Rectal smooth muscle tissue (tissue), 1 donor: Measurements from ENCODE around the gene SETD5.
"Not testable (repeated sequence)": the region's sequence is repeated elsewhere in the genome, so short reads cannot be mapped to it uniquely, and the experiment has no call there.

Experiments used
- H3K27ac ChIP-seq: one replicate; pipeline ENCODE4 v1.7.0; 2013; ENCODE audit warnings: low read depth, low read length, inconsistent platforms
- H3K27me3 ChIP-seq: one replicate; pipeline ENCODE4 v1.7.0; 2013; ENCODE audit warnings: low read length; ENCODE audit not compliant: control insufficient read depth, insufficient read depth
- H3K36me3 ChIP-seq: one replicate; pipeline ENCODE4 v1.7.0; 2013; ENCODE audit warnings: low read length; ENCODE audit not compliant: control insufficient read depth, insufficient read depth
- H3K4me1 ChIP-seq: one replicate; pipeline ENCODE4 v1.7.0; 2013; ENCODE audit warnings: low read length; ENCODE audit not compliant: control insufficient read depth, insufficient read depth
- H3K4me3 ChIP-seq: one replicate; pipeline ENCODE4 v1.7.0; 2013; ENCODE audit warnings: low read length
- H3K9ac ChIP-seq: one replicate; pipeline ENCODE4 v1.7.0; 2013; ENCODE audit warnings: low read length

The SETD5 gene

GRCh38 chr3:9467451-9467850 is 70.0 kb downstream of the SETD5 start:
- H3K27me3 ChIP-seq = no peaks in the 10 kb centered on the region
- no peak overlapping the region for H3K4me3 ChIP-seq
- peaks cover 56% of the 10 kb centered on the region for H3K36me3 ChIP-seq
- H3K9ac ChIP-seq = no peak overlapping the region
- H3K27ac ChIP-seq = no peak overlapping the region
- H3K4me1 ChIP-seq = no peaks in the 10 kb centered on the region

DNA sequence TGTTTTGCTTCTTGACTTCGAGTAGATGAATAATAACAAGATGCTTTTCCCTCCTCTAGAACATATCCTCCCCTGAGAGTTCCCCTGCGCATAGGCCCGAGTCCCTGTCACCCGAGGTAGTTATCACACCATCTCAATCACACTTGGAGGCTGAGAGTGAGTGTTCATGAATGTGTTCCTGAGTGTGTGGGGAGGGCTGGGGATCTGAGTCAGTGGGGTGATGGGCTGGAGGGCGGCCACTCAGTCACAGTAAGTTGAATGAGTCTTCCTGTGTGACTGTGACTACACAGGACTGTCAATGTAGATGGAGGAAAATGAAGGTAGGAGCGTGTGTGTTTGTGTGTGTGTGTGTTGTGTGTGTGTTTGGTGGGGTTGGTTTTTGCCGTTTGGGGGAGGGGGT is 71.0 kb downstream of the SETD5 start:
- Histone ChIP-seq H3K4me1 (no peaks in the 10 kb centered on the region), H3K9ac (no peak overlapping the region), H3K27ac (no peak overlapping the region), H3K36me3 (peaks cover 60% of the 10 kb centered on the region), H3K4me3 (no peak overlapping the region), H3K27me3 (no peaks in the 10 kb centered on the region)

DNA sequence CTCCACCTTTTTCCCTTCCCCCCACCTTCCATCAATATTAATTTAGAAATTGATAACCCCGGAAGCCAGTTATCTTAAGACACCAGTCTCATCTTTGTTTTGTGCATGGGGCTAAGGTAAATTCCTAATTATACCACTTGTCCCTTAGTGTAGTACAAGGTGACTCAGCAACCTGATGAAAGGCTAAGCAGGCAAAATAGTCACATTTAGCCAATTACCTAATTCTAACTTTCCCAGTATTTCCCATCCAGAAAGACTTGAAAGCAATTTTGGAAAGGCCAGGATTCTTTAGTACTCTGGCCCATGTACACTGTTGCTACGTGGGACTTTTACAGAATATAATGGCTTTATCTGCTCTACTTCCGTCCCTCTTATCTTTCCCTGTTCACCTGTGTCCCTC is 72.6 kb downstream of the SETD5 start:
- H3K4me3 ChIP-seq = no peak overlapping the region
- H3K36me3 ChIP-seq = peaks cover 64% of the 10 kb centered on the region
- no peak overlapping the region for H3K27ac ChIP-seq
- H3K9ac ChIP-seq = no peak overlapping the region
- no peaks in the 10 kb centered on the region for H3K27me3 ChIP-seq
- H3K4me1 ChIP-seq = no peaks in the 10 kb centered on the region

GRCh38 chr3:9473496-9474065 is 76.2 kb downstream of the SETD5 start:
- H3K36me3 ChIP-seq = peaks cover 61% of the 10 kb centered on the region

GRCh38 chr3:9474482-9474881 is 77.1 kb downstream of the SETD5 start:
- H3K27ac ChIP-seq = no peak overlapping the region
- no peaks in the 10 kb centered on the region for H3K27me3 ChIP-seq
- peaks cover 59% of the 10 kb centered on the region for H3K36me3 ChIP-seq
- H3K4me1 ChIP-seq = no peaks in the 10 kb centered on the region
- no peak overlapping the region for H3K4me3 ChIP-seq
- no peak overlapping the region for H3K9ac ChIP-seq

More at GRCh38 chr3:9473496-9474065, 76.2 kb downstream of the SETD5 start:
- Histone ChIP-seq H3K4me3 (no peak overlapping the region), H3K4me1 (no peaks in the 10 kb centered on the region), H3K27me3 (no peaks in the 10 kb centered on the region), H3K9ac (no peak overlapping the region), H3K27ac (no peak overlapping the region)

GRCh38 chr3:9476935-9477334 is 79.5 kb downstream of the SETD5 start:
- Histone ChIP-seq H3K27ac (no peak overlapping the region), H3K4me1 (no peaks in the 10 kb centered on the region), H3K9ac (no peak overlapping the region), H3K27me3 (no peaks in the 10 kb centered on the region), H3K36me3 (peaks cover 61% of the 10 kb centered on the region), H3K4me3 (no peak overlapping the region)

- Histone ChIP-seq H3K27ac (no peak overlapping the region), H3K4me3 (no peak overlapping the region), H3K9ac (no peak overlapping the region), H3K4me1 (no peaks in the 10 kb centered on the region), H3K36me3 (peaks cover 37% of the 10 kb centered on the region), H3K27me3 (no peaks in the 10 kb centered on the region)
Measured at GRCh38 chr3:9480265-9480664, 82.8 kb downstream of the SETD5 start.

- Histone ChIP-seq H3K27ac (no peak overlapping the region), H3K4me3 (no peak overlapping the region), H3K9ac (no peak overlapping the region), H3K36me3 (peaks cover 10% of the 10 kb centered on the region), H3K27me3 (no peaks in the 10 kb centered on the region), H3K4me1 (no peaks in the 10 kb centered on the region)
Measured at GRCh38 chr3:9485248-9485647, 87.8 kb downstream of the SETD5 start.

DNA sequence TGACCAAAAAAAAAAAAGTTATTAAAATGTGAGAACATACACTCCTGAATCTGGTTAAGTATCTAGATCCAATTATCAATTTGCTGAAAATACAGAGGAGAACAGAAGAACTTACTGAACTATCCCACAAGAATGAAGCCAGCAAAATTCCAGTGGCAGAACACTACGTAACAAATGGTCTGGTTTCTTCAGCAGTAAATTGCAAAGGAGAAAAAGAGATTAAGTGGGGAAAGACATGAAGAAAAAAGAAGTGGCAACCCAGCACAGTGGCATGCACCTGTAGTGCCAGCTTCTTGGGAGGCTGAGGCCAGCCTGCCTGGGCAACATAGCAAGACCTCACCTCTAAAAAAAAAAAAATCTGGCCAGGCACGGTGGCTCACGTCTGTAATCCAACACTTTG is 94.1 kb downstream of the SETD5 start:
- Histone ChIP-seq H3K4me3 (no peak overlapping the region), H3K4me1 (no peaks in the 10 kb centered on the region), H3K9ac (no peak overlapping the region), H3K27me3 (no peaks in the 10 kb centered on the region), H3K36me3 (no peaks in the 10 kb centered on the region), H3K27ac (no peak overlapping the region)

GRCh38 chr3:9494036-9494435 is 96.6 kb downstream of the SETD5 start:
- not testable (repeated sequence) for H3K4me3 ChIP-seq, H3K9ac ChIP-seq, H3K27me3 ChIP-seq, H3K27ac ChIP-seq, H3K4me1 ChIP-seq, H3K36me3 ChIP-seq

DNA sequence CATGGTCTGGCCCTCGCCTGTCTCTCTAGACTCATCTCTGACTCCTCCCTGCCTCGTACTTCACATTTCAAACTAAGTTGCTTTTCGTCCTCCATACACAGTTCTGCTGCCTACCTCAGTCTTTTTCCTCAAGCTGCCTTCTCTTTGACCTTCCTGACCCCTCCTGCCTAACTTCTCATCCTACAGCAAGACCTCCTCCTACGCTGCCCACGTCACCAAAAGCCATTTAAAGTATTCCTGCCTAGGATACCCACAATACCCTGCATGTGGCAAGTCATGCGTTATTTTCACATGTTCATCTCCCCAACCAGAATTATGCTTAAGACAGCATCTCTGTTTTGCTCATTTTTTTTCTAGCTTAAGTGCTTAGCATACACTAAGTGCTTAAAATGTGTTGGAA is 99.5 kb downstream of the SETD5 start:
- Histone ChIP-seq H3K27ac (no peak overlapping the region), H3K4me3 (no peak overlapping the region), H3K27me3 (peaks cover 13% of the 10 kb centered on the region)

GRCh38 chr3:9497821-9498565 is 100.6 kb downstream of the SETD5 start:
- Histone ChIP-seq H3K4me3 (no peak overlapping the region), H3K27me3 (peaks cover 15% of the 10 kb centered on the region), H3K4me1 (no peaks in the 10 kb centered on the region), H3K9ac (no peak overlapping the region), H3K27ac (no peak overlapping the region), H3K36me3 (no peaks in the 10 kb centered on the region)

More for the DNA sequence above, 99.5 kb downstream of the SETD5 start:
- no peak overlapping the region for H3K9ac ChIP-seq
- H3K36me3 ChIP-seq = no peaks in the 10 kb centered on the region
- no peaks in the 10 kb centered on the region for H3K4me1 ChIP-seq

GRCh38 chr3:9498781-9499180 is 101.4 kb downstream of the SETD5 start:
- H3K4me1 ChIP-seq = no peaks in the 10 kb centered on the region
- no peak overlapping the region for H3K27ac ChIP-seq
- peaks cover 15% of the 10 kb centered on the region for H3K27me3 ChIP-seq
- no peak overlapping the region for H3K9ac ChIP-seq
- H3K36me3 ChIP-seq = no peaks in the 10 kb centered on the region
- H3K4me3 ChIP-seq = no peak overlapping the region
